Right renal cortex interstitium (tissue), 3 donors: Measurements from ENCODE around the gene MPPED1. TPM values are rescaled to one million over a fixed set of nuclear protein-coding genes. Genes with fewer than 3 reads are reported as not detected.

Experiments
- DNase-seq, 3 donors: peaks; one replicate each; pipeline ENCODE4 v3.0.0-alpha.2; 2013; ENCODE audit warnings: low read depth in 3 of 3, low spot score in 2 of 3
- polyA plus RNA-seq, 3 donors: library from polyadenylated mRNA; unstranded; fragments of 120-200 nt; gene quantifications; one replicate each; pipeline ENCODE4 v1.2.1, GENCODE V29; 2013; ENCODE audit not compliant: insufficient read length in 3 of 3

The MPPED1 gene
- polyA plus RNA-seq, 3 donors, result 0.54 to 0.76 (median 0.60) TPM

DNA sequence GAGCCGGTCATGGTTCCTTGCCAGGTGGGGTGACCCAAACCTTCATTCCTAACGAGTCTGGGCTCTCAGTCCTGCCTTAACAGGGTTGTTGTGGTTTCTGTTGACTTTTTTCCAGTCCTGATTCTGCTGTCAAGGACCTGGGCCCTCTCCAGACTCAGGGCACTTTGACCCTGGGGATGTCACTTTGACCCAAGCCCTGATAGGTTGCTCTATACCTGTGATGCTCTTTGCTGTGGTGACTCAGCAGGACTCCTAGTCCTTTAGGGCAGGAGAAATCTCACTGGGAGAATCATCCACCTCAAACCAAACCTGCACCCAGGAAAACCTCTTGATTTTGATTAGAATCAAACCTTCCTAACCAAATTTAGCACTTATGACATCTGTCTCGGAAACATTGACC, 20.5 kb upstream of the MPPED1 start:
- DNase-seq, result no peak

DNA sequence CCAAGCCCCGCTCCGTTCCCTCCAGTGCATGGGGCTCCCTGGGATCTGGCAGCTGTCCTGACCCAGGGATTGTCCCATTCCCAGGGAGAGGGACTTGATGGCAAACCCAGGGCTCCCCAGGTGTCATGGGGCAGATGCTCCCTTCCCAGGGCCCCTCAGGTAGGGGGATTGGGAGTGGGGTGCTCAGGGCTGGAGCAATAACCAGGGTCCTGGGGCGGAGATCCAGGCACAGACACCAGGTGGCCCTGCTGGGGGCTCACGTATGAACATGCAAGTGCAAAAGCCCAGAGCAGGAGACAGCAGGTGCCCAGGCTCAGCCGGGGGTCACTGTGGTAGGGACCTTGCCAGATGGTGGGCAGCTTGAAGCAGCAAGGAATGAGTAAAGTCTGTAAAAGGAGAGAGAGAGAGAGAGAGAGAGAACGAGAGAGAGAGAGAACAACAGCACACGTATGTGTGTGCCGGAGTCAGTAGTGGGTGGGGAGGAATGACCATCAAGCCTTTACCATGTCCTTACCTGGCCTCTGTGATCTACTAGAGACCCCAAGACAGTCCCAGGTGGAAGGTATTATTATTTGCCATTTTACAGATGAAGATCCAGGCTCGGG, 19.3 kb upstream of the MPPED1 start:
- DNase-seq, result no peak

- DNase-seq, result no peak
Observed at GRCh38 chr22:43393132-43393843, 18.5 kb upstream of the MPPED1 start.

DNA sequence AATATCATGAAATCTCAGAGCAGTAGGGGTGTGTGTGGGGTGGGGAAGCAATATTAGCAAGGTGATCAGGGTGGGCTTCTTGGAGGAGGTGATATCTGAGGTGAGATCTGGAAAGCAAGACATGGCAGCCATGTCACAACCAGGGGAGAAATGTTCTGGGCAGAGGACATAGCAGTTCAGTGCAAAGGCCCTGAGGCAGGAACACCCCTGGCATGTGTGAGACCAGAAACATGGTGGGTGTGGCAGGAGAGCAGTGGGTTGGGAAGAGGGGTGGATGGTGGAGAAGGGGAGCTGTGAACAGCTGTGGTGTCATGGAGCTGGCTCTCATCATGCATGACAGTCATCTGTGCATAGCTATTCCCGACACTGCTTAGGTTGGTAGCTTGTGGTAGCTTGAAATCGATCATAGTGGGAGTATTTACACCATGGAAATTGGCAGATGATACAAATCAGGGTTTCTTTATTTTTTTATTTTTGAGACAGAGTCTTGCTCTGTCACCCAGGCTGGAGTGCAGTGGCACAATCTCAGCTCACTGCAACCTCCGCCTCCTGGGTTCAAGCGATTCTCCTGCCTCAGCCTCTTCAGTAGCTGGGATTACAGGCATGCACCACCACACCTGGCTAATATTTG, 17.9 kb upstream of the MPPED1 start:
- no peak for DNase-seq

GRCh38 chr22:43395086-43395695, 16.6 kb upstream of the MPPED1 start:
- DNase-seq, result no peak

GRCh38 chr22:43396321-43396933, 15.4 kb upstream of the MPPED1 start:
- no peak for DNase-seq

DNA sequence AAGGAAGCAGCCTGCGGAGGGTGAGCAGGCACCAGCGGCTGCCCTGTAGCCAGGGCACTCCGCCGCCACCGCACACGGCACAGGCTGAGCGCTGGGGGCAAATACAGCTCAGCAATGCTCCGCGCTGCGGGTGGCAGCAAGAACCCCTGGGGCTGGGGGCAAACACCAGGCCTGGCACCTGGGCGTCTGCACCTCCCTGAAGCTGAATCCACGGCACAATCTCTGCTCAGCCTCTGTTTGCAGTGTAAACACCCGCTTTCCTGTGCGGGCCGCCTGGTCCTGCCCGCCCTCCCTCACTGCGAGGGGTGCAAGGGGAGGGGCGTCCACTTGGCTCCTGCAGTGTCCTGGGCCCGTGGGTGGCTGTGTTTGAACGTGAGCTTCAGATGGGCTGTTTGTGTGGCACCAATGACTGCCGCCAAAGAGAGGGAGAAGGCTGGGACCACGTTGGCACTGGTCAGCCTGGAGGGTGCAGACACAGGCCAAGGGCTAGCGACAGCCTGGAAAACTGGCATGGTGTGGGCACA, 14.8 kb upstream of the MPPED1 start:
- DNase-seq, result no peak

DNA sequence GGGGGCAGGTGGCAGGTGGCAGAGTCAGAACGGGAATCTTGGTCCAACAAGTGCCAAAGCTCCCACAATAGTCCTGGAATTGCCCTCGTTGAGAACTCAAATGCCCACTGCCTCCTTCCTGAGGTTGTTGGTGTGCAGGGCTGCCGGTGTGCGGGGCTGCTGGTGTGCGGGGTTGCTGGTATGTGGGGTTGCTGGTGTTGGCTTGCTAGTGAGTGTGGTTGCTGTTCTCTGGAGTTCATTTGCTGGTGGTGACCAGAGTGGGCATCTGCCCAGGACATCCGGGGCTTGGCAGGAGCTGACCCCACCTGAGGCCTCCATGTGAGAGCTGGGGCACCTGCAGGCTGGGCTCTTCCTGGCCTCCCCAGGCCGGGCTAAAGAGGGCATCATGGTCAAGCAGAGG, 14.0 kb upstream of the MPPED1 start:
- DNase-seq, result no peak

DNA sequence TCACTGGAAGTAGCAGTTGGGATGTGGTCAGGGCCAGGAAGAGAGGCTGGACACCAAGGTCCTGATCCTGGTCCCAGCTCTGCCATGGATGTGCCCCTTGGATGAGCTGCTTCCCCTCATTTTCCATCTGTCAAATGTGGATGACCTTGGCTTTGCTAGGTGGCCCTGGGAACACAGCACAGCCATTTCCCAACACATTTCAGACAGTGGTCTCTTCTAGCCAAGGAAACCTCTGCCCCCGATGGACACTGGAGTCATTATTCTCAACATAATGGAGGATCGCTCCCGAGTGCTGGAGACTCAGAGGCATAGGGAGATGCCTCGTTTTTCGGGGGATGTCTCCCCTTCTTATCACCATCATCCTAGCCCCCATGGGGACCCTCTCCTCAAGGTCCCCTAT, 13.6 kb upstream of the MPPED1 start:
- DNase-seq, result no peak

DNA sequence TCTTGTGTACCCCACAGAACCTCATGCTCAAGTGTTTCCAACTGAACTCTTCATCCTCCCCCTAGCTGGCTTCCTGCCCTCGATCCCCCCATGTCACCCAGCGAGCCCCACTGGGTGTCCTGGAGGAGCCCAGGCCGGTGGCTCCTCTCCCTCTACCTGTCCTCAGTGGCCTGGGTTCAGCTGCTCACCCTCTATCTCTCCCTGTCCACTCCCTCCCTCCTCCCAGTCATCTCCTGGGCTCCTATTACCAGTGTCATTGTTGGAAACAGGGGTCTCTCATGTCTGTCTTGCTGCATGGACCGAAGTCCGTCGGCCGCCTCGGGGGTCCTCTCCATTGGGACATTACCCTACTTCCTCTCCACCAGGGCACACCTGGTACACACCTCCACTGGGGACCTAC, 12.9 kb upstream of the MPPED1 start:
- no peak for DNase-seq

DNA sequence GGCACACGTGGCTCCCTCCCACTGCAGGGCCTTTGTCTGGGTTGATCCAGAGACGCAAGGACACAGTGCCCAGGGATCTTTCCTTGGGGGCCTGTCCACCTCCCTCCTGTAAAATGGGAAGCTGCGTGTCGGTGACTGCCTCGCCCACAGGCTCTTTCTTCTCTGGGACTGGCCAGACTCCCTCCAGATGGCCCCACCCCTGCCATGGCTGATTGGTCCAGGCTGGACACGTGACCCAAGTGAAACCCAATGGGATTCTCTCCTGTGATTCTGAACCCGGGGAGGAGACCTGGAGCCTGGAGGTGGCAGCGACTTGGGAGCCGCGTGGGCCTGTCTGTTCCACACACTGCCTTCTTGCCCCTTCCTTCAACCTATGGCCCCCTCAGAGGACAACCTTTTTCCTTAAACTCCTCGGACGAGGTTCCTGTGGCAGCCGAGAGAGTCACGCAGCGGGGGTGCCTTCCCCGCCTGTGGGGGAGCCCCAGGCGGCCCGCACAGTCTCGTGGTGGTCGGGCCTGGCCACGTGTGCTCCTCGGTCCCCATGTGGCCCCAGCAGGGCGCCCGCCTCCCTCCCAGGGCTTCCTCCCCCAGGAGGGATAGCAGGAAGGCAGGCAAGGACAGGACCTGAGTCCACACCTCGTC, 12.4 kb upstream of the MPPED1 start:
- no peak for DNase-seq

GRCh38 chr22:43399980-43400358, 11.8 kb upstream of the MPPED1 start:
- no peak for DNase-seq

DNA sequence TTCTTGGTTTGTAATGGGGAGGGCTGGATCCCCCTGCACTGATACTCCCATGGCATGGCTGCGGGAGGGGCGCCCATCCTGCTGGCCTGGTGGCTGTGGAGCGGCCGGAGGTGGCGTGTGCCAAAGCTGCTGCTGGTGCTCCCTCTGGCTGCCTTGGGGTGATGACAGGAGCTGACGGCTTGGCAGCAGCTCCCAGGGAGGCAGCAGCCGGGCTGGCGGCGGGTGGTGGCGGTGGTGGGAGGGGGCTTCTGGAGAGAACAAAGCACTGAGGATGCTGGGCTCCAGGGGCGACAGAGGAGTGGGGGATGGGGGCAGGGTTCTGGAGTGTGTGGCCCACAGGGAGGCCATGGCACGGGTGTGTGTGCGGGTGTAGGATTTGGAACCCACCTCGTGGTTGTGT, 11.4 kb upstream of the MPPED1 start:
- DNase-seq, result no peak

DNA sequence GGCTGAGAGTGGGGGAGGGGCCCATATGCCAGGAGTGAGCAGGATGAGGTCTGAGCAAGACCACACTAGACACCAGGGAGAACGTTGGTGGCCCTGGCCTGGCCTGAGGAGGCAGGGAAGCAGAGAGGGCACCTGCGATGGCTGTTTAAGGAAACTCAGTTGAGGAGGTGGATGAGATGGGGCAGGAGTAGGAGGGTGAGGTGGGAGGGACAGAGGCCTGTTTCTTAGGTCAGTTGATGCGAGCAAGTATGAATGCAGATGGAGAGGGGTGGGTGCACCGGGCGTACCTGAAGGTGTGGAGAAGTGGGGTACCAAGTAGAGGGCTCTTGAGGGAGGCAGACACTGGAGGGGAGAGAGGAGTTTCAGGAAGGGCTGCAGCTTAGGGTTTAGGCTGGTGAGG, 10.6 kb upstream of the MPPED1 start:
- DNase-seq, result no peak

GRCh38 chr22:43401661-43402060, 10.2 kb upstream of the MPPED1 start:
- no peak for DNase-seq

GRCh38 chr22:43402128-43402527, 9.7 kb upstream of the MPPED1 start:
- no peak for DNase-seq

- DNase-seq, result no peak
Observed at GRCh38 chr22:43404673-43405385, 7.0 kb upstream of the MPPED1 start.

GRCh38 chr22:43406186-43406790, 5.5 kb upstream of the MPPED1 start:
- DNase-seq, result no peak

DNA sequence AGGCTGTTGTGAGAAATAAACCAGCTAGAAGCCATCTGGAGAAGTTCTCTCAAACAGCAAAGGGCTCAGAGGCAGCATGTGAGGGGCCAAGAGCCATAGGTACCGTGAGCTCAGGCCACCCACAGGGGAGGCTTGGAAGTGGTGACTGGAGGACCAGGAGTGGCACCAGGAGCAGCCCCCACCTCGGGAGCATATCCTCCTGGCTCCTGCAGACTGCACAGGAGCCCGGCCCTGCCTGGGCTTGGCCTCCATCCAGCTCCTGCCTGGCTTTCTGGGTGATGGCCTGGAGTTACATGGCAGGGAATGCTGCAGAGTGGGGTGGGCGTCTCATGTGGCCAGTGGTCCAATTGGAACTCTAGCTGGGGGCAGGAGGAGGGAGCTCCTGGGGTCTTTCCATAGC, 4.2 kb upstream of the MPPED1 start:
- no peak for DNase-seq

DNA sequence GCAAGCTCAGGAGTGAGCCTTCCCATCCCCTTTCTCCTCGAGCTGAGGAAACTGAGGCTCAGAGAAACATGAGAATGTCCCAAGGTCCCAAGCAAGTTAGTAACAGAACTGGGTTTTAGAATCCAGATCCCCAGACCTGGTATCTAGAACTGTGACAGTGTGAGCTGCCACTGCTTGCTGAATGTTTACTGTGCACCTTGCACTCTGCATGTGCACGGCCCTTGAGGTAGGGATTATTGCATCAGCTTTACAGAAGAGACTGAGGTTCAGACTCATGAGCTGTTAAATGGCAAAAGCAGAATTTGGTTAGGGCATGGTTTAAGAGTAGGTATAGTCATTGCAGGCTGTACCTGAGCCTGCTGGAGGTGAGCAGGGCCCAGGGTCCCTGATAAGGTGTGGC, 3.8 kb upstream of the MPPED1 start:
- DNase-seq, result no peak
